ENCODE data around the gene ZNF705A. TPM values are rescaled to one million over a fixed set of nuclear protein-coding genes. Genes with fewer than 3 reads are reported as not detected.
"Not testable (repeated sequence)": the region's sequence is repeated elsewhere in the genome, so short reads cannot be mapped to it uniquely, and the experiment has no call there.

The ZNF705A gene
- total RNA-seq, result not detected in 2 replicates

- DNase-seq (ENCODE audit: low read depth), result peak; percentile 63
- Histone ChIP-seq H3K4me3 (ENCODE audit: low read depth, low read length) (no peak within 1 kb of the TSS), H3K36me3 (ENCODE audit: control insufficient read depth, insufficient read depth, low read length) (no peaks in the 10 kb centered on the region), H3K27me3 (ENCODE audit: control insufficient read depth, insufficient read depth, low read length) (no peaks in the 10 kb centered on the region)
- TF ChIP-seq CTCF (IDR thresholded peaks at IDR 0.05; ENCODE audit: insufficient read depth, low read length, poor library complexity, severe bottlenecking), result no peak
Measured at GRCh38 chr12:8156845-8157244, at the start of gene ZNF705A. TSS of gene ZNF705A (plus strand) at chr12:8157015. CDS start at chr12:8172626, 15,611 bp downstream.

- DNase-seq (ENCODE audit: low read depth), result peak; percentile 42
- peak; percentile 98 for TF ChIP-seq CTCF (IDR thresholded peaks at IDR 0.05; ENCODE audit: insufficient read depth, low read length, poor library complexity, severe bottlenecking)
- H3K4me3 ChIP-seq (ENCODE audit: low read depth, low read length), result no peak overlapping the region
- H3K36me3 ChIP-seq (ENCODE audit: control insufficient read depth, insufficient read depth, low read length), result no peaks in the 10 kb centered on the region
- H3K27me3 ChIP-seq (ENCODE audit: control insufficient read depth, insufficient read depth, low read length), result no peaks in the 10 kb centered on the region
Measured at GRCh38 chr12:8108808-8109398, 47.9 kb upstream of the ZNF705A start.

GRCh38 chr12:8113117-8113516, 43.7 kb upstream of the ZNF705A start:
- not testable (repeated sequence) for H3K27me3 ChIP-seq (ENCODE audit: control insufficient read depth, insufficient read depth, low read length); H3K4me3 ChIP-seq (ENCODE audit: low read depth, low read length); DNase-seq (ENCODE audit: low read depth); H3K36me3 ChIP-seq (ENCODE audit: control insufficient read depth, insufficient read depth, low read length)

- no peaks in the 10 kb centered on the region for H3K36me3 ChIP-seq (ENCODE audit: control insufficient read depth, insufficient read depth, low read length)
- no peaks in the 10 kb centered on the region for H3K27me3 ChIP-seq (ENCODE audit: control insufficient read depth, insufficient read depth, low read length)
- DNase-seq (ENCODE audit: low read depth), result no peak
- H3K4me3 ChIP-seq (ENCODE audit: low read depth, low read length), result no peak overlapping the region
- no peak for TF ChIP-seq CTCF (IDR thresholded peaks at IDR 0.05; ENCODE audit: insufficient read depth, low read length, poor library complexity, severe bottlenecking)
Measured at GRCh38 chr12:8120072-8120713, 36.6 kb upstream of the ZNF705A start.

GRCh38 chr12:8123124-8123912, 33.5 kb upstream of the ZNF705A start, which contains the start of gene CLEC4A:
TSS of gene CLEC4A (plus strand) at chr12:8123617. CDS start at chr12:8123879, 262 bp downstream.
- H3K36me3 ChIP-seq (ENCODE audit: control insufficient read depth, insufficient read depth, low read length), result no peaks in the 10 kb centered on the region
- no peaks in the 10 kb centered on the region for H3K27me3 ChIP-seq (ENCODE audit: control insufficient read depth, insufficient read depth, low read length)
- H3K4me3 ChIP-seq (ENCODE audit: low read depth, low read length), result no peak within 1 kb of the TSS
- no peak for TF ChIP-seq CTCF (IDR thresholded peaks at IDR 0.05; ENCODE audit: insufficient read depth, low read length, poor library complexity, severe bottlenecking)
- DNase-seq (ENCODE audit: low read depth), result no peak

GRCh38 chr12:8127138-8127537, 29.7 kb upstream of the ZNF705A start:
- Histone ChIP-seq H3K4me3 (ENCODE audit: low read depth, low read length) (no peak overlapping the region), H3K27me3 (ENCODE audit: control insufficient read depth, insufficient read depth, low read length) (no peaks in the 10 kb centered on the region), H3K36me3 (ENCODE audit: control insufficient read depth, insufficient read depth, low read length) (no peaks in the 10 kb centered on the region)
- DNase-seq (ENCODE audit: low read depth), result no peak
- TF ChIP-seq CTCF (IDR thresholded peaks at IDR 0.05; ENCODE audit: insufficient read depth, low read length, poor library complexity, severe bottlenecking), result no peak

GRCh38 chr12:8133636-8134397, 23.0 kb upstream of the ZNF705A start:
- not testable (repeated sequence) for H3K36me3 ChIP-seq (ENCODE audit: control insufficient read depth, insufficient read depth, low read length)

GRCh38 chr12:8134398-8134930, 22.4 kb upstream of the ZNF705A start:
- H3K27me3 ChIP-seq (ENCODE audit: control insufficient read depth, insufficient read depth, low read length); DNase-seq (ENCODE audit: low read depth); H3K4me3 ChIP-seq (ENCODE audit: low read depth, low read length); H3K36me3 ChIP-seq (ENCODE audit: control insufficient read depth, insufficient read depth, low read length): not testable (repeated sequence)

More at GRCh38 chr12:8133636-8134397, 23.0 kb upstream of the ZNF705A start:
- H3K27me3 ChIP-seq (ENCODE audit: control insufficient read depth, insufficient read depth, low read length); H3K4me3 ChIP-seq (ENCODE audit: low read depth, low read length); DNase-seq (ENCODE audit: low read depth): not testable (repeated sequence)
